Upper lobe of right lung (tissue), 1 donor: ENCODE data around the gene BTG2. TPM values are rescaled to one million over a fixed set of nuclear protein-coding genes. Genes with fewer than 3 reads are reported as not detected.

Experiments used
- ATAC-seq: fragments of 200-7000 bp; cut with Tn5 transposase; one replicate; pipeline ENCODE4 v1.9.1; 2020; ENCODE audit warnings: mild to moderate bottlenecking, moderate library complexity
- DNase-seq: peaks from one replicate; pipeline ENCODE4 v3.0.0-alpha.2; 2020
- H3K27ac ChIP-seq: fragments of 200-600 bp; one replicate; pipeline ENCODE4 v1.8.0; 2022
- H3K27me3 ChIP-seq: fragments of 200-600 bp; one replicate; pipeline ENCODE4 v1.8.0; 2022; ENCODE audit warnings: mild to moderate bottlenecking
- H3K36me3 ChIP-seq: fragments of 200-600 bp; one replicate; pipeline ENCODE4 v1.8.0; 2022
- H3K4me1 ChIP-seq: fragments of 200-600 bp; one replicate; pipeline ENCODE4 v1.8.0; 2022
- H3K4me3 ChIP-seq: fragments of 200-600 bp; one replicate; pipeline ENCODE4 v1.8.0; 2022; ENCODE audit warnings: mild to moderate bottlenecking
- H3K9me3 ChIP-seq: fragments of 200-600 bp; one replicate; pipeline ENCODE4 v1.8.0; 2022
- intact Hi-C: fragments of 100-400 bp; cut with DNase I; formaldehyde crosslinking; loops from one replicate; pipeline ENCODE4 v1.11.0; 2022
- total RNA-seq: library from RNA; stranded (reverse); fragmentation: NEBNext Ultra II Directional; extraction: Animal tissue kit (Norgen Biotek cat#: 25700); gene quantifications from one replicate; pipeline ENCODE4 v1.2.1, GENCODE V29; 2021
- TF ChIP-seq, protein P1 (sequence below): fragments of 200-600 bp; IDR thresholded peaks from one replicate; pipeline ENCODE4 v1.8.0; 2022; ENCODE audit warnings: antibody characterized with exemption
- donor health status: DM: no; HTN: yes; CAD: no; lungs with severe emphysema.

Gene BTG2
- total RNA-seq, 1 donor from 2014 or later = 95.3 TPM

DNA sequence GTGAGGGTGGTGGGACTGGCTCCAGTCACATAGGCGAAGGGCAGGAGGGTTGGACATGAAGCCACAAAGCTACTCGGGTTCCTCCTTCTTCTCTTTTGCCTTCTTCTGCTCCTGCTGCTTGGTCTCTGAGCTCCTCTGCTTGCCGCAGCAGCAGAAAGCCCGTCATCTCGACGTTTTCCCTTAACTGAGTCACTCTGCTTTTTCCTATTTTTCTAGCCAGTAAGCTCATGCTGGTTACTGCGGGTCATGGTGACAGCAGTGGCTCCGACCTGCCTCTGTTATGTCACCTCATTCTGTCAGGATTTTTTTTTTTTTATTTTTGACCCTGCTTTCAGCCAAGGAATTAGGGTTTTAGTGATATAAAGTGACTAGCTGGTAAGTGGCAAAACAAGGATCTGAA, 48.2 kb downstream of the BTG2 start:
- no peak for DNase-seq
- TF ChIP-seq, protein P1, sequence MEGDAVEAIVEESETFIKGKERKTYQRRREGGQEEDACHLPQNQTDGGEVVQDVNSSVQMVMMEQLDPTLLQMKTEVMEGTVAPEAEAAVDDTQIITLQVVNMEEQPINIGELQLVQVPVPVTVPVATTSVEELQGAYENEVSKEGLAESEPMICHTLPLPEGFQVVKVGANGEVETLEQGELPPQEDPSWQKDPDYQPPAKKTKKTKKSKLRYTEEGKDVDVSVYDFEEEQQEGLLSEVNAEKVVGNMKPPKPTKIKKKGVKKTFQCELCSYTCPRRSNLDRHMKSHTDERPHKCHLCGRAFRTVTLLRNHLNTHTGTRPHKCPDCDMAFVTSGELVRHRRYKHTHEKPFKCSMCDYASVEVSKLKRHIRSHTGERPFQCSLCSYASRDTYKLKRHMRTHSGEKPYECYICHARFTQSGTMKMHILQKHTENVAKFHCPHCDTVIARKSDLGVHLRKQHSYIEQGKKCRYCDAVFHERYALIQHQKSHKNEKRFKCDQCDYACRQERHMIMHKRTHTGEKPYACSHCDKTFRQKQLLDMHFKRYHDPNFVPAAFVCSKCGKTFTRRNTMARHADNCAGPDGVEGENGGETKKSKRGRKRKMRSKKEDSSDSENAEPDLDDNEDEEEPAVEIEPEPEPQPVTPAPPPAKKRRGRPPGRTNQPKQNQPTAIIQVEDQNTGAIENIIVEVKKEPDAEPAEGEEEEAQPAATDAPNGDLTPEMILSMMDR = no peak
- no peak overlapping the region for H3K27ac ChIP-seq
- no peaks in the 10 kb centered on the region for H3K36me3 ChIP-seq
- no peak overlapping the region for H3K4me3 ChIP-seq
- no peaks in the 10 kb centered on the region for H3K9me3 ChIP-seq
- peaks cover 4% of the 10 kb centered on the region for H3K4me1 ChIP-seq
- H3K27me3 ChIP-seq = no peaks in the 10 kb centered on the region
- no peak for ATAC-seq
- intact Hi-C loops = no loop called here

DNA sequence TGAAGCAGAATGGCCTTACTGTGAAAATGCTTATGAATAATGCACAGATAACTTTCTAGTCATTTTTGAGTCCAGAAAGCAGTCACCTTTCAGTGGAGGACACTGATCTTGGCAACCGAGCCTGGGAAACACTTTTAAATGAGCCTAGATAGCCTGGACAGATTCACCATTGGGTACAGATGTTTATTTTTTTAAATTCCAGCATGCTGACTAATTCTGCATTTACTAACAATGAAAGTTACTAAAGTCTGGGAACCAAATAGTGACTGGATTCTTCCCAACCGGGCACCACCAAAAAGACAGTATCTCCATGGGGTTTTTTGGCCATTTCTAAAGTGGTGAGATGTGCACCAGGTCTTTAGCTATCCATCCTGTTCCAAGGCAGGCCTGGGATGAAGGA, 48.9 kb downstream of the BTG2 start:
- H3K27ac ChIP-seq = no peak overlapping the region
- TF ChIP-seq, protein P1 = no peak
- no peaks in the 10 kb centered on the region for H3K36me3 ChIP-seq
- DNase-seq (no peak), ATAC-seq (no peak)
- no peaks in the 10 kb centered on the region for H3K9me3 ChIP-seq
- H3K27me3 ChIP-seq = no peaks in the 10 kb centered on the region
- H3K4me3 ChIP-seq = no peak overlapping the region
- peaks cover 4% of the 10 kb centered on the region for H3K4me1 ChIP-seq
- intact Hi-C loops = no loop called here

DNA sequence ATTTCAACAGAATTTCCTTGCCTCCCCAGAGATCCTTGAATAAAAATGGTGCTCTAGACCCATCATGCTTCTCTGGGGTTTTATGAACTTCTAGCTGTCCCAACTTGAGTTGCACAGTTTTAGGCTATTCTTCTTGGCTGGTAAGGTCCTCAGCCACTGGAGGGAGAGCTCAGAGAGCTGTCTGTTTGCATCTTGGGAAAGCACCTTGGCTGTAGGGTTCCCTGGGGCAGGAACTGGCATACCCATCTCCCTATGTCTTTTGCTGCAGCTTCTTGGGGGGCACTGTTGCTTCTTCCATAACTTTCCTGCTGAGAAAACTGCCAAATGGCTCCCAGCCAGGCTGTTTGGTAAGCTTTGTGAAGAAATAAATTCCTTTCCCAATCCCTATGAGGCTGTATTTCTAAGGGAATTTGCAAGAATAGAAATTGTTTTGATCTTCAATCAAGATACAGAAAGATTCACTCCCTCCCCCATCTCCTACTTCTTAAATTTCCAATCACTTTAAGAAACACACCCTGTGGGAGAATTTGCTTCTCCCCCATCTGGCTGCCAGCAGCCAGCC, 53.8 kb downstream of the BTG2 start:
- ATAC-seq (no peak), DNase-seq (no peak)
- H3K4me1 ChIP-seq = no peaks in the 10 kb centered on the region
- no peaks in the 10 kb centered on the region for H3K9me3 ChIP-seq
- no peaks in the 10 kb centered on the region for H3K27me3 ChIP-seq
- intact Hi-C loops = no loop called here
- TF ChIP-seq, protein P1 = no peak
- H3K36me3 ChIP-seq = no peaks in the 10 kb centered on the region
- no peak overlapping the region for H3K27ac ChIP-seq
- no peak overlapping the region for H3K4me3 ChIP-seq

Other genes starting within 250 kb of the BTG2 start
- not detected for gene MYOG, start 219.5 kb upstream of the BTG2 start, total RNA-seq
- 4.1 TPM for gene ADORA1, start 177.8 kb upstream of the BTG2 start, total RNA-seq
- gene MYBPH, start 129.7 kb upstream of the BTG2 start, total RNA-seq = not detected
- 85.1 TPM for gene CHI3L1, start 118.8 kb upstream of the BTG2 start, total RNA-seq
- 751 TPM for gene CHIT1, start 75.8 kb upstream of the BTG2 start, total RNA-seq
- gene FMOD, start 45.6 kb downstream of the BTG2 start, total RNA-seq = 45.1 TPM
- gene PRELP, start 170.3 kb downstream of the BTG2 start, total RNA-seq = 91.8 TPM
- gene OPTC, start 188.6 kb downstream of the BTG2 start, total RNA-seq = not detected